Measurements from ENCODE around the gene BNIPL. TPM values are rescaled to one million over a fixed set of nuclear protein-coding genes. Genes with fewer than 3 reads are reported as not detected.

The BNIPL gene, protein sequence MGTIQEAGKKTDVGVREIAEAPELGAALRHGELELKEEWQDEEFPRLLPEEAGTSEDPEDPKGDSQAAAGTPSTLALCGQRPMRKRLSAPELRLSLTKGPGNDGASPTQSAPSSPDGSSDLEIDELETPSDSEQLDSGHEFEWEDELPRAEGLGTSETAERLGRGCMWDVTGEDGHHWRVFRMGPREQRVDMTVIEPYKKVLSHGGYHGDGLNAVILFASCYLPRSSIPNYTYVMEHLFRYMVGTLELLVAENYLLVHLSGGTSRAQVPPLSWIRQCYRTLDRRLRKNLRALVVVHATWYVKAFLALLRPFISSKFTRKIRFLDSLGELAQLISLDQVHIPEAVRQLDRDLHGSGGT
- total RNA-seq (2014; rRNA removed; shearing (Covaris generic); ENCODE audit: low replicate concordance) = not detected in 2 replicates

GRCh38 chr1:151036356-151036755, at the start of gene BNIPL:
Gene BNIPL, plus strand, starts transcription at chr1:151036586. Its CDS starts 140 bp downstream, at chr1:151036726.
- in situ Hi-C loops (cut with HindIII; ENCODE audit: low pct_unique_long_range_greater_than_20kb, low sequenced_read_pairs) = no loop called here

GRCh38 chr1:150987924-150988323, 48.5 kb upstream of the BNIPL start:
- in situ Hi-C loops (cut with HindIII; ENCODE audit: low pct_unique_long_range_greater_than_20kb, low sequenced_read_pairs) = no loop called here
- no peak for DNase-seq (ENCODE audit: low read depth)

More at GRCh38 chr1:151036356-151036755, at the start of gene BNIPL:
- no peak for DNase-seq (ENCODE audit: low read depth)

- in situ Hi-C loops (cut with HindIII; ENCODE audit: low pct_unique_long_range_greater_than_20kb, low sequenced_read_pairs) = no loop called here
- DNase-seq (ENCODE audit: low read depth) = no peak
Measured at GRCh38 chr1:150992626-150993025, 43.8 kb upstream of the BNIPL start.

DNA sequence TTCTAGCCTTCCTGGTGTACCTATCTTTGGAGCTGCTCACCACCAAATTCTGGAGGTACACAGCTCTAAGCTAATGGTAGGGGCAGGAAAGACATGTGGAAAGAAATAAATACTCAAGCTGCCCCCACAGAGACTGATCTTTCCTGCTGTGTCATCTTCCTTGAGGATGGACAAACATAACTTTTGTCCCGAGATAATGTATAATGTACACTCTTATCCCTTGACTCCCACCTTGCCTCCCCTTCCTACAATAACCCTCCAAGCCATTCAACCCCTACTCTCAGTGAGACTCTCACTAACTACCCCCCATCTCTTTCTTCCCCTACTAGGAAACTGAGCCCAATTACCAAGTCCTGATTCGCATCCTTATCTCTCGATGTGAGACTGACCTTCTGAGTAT, 42.1 kb upstream of the BNIPL start:
- DNase-seq (ENCODE audit: low read depth) = no peak
- in situ Hi-C loops (cut with HindIII; ENCODE audit: low pct_unique_long_range_greater_than_20kb, low sequenced_read_pairs) = no loop called here

DNA sequence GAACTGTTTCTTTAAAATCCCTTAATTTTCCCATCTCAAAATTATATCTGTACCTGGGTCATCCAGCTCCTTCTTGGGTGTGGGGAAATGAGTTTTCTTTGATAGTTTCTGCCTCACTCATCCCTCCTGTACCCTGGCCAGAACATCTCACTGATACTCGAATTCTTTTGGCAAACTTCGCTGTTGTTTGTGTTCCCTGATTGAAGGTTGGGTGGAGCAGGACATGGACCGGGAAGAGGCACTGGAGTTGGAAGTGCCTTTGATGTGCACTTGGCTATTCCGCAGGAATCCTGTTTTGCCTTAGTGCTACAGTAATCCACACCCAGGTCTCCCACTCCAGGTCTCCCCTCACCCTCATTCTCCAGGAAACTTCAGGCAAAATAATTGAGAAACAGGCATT, 40.9 kb upstream of the BNIPL start:
- in situ Hi-C loops (cut with HindIII; ENCODE audit: low pct_unique_long_range_greater_than_20kb, low sequenced_read_pairs) = no loop called here
- no peak for DNase-seq (ENCODE audit: low read depth)

DNA sequence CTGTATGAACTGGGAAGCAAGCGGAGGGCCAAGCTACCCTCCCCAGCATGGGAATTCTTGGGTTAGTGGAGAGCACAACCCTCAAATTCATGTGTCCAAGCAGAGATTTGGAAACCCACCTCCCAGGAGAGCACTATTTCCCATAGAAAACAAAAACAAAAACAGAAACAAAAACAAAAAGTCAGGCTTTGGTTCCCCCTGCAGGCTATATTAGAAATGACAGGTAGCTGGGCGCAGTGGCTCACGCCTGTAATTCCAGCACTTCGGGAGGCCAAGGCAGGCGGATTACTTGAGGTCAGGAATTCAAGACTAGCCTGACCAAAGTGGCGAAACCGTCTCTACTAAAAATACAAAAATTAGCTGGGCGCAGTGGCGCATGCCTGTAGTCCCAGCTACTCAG, 40.5 kb upstream of the BNIPL start:
- no peak for DNase-seq (ENCODE audit: low read depth)
- in situ Hi-C loops (cut with HindIII; ENCODE audit: low pct_unique_long_range_greater_than_20kb, low sequenced_read_pairs) = no loop called here

- DNase-seq (ENCODE audit: low read depth) = no peak
- in situ Hi-C loops (cut with HindIII; ENCODE audit: low pct_unique_long_range_greater_than_20kb, low sequenced_read_pairs) = no loop called here
Measured at GRCh38 chr1:150997126-150997872, 39.1 kb upstream of the BNIPL start.

DNA sequence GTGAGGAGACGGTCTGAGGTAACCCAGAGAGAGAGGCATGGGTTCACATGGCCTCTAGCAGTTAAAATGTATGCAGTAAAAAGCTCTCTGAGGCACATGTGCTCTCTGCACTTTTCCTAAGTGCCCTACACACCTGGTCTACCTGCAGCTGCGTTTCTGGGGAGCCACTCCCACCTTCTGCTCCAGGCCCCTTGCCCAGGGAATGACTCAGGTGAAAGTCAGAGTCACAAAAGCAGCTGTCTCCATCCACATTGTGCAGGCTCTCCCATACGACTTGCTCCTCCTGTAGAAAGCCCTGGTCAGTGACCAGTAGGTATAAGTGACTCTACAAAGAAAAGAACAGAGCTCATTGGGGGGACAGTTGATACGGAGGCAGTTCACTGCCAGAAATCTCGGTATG, 38.4 kb upstream of the BNIPL start:
- in situ Hi-C loops (cut with HindIII; ENCODE audit: low pct_unique_long_range_greater_than_20kb, low sequenced_read_pairs) = no loop called here
- DNase-seq (ENCODE audit: low read depth) = no peak

- in situ Hi-C loops (cut with HindIII; ENCODE audit: low pct_unique_long_range_greater_than_20kb, low sequenced_read_pairs) = no loop called here
- no peak for DNase-seq (ENCODE audit: low read depth)
Measured at GRCh38 chr1:150999051-150999674, 37.2 kb upstream of the BNIPL start.

DNA sequence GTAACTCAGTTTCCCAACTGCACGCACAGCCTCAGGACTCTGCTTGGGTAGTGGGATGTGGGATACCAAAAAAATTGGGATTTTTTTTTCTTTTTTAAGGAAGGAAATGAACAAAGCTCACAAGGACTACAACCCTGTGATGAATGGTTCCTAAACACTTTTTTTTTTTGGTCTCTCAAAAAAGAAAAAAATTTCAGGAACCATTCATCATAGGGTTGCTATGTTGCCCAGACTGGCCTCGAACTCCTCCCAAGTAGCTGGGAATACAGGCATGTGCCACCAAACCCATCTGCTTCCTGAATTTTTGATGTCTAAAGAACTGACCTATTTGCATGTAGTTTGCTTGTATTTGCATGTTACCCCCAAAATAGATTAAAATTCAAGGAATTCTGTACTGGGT, 36.5 kb upstream of the BNIPL start:
- in situ Hi-C loops (cut with HindIII; ENCODE audit: low pct_unique_long_range_greater_than_20kb, low sequenced_read_pairs) = no loop called here
- no peak for DNase-seq (ENCODE audit: low read depth)

DNA sequence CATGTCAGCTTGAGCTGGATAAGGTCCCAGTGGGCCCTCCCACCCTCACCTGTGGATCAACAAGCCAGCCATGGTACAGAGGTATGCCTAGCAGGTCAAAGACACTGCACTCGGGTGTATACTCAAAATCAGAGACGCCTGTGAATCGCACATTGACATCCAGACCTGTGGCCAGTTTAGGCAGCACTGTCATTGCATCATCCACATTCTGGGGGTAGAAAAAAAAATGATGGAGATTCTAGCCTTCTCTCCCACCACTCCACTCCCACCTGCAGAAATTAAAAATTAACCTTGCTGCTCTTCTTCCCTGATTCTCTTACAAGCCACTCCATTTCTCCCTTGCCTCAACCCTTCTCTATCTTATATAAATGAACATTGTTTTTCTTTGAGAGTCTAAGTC, 36.0 kb upstream of the BNIPL start:
- DNase-seq (ENCODE audit: low read depth) = no peak
- in situ Hi-C loops (cut with HindIII; ENCODE audit: low pct_unique_long_range_greater_than_20kb, low sequenced_read_pairs) = no loop called here

- no peak for DNase-seq (ENCODE audit: low read depth)
- in situ Hi-C loops (cut with HindIII; ENCODE audit: low pct_unique_long_range_greater_than_20kb, low sequenced_read_pairs) = no loop called here
Measured at GRCh38 chr1:151001602-151002001, 34.8 kb upstream of the BNIPL start.

GRCh38 chr1:151002051-151002450, 34.3 kb upstream of the BNIPL start:
- no peak for DNase-seq (ENCODE audit: low read depth)
- in situ Hi-C loops (cut with HindIII; ENCODE audit: low pct_unique_long_range_greater_than_20kb, low sequenced_read_pairs) = no loop called here

GRCh38 chr1:151002611-151003010, 33.8 kb upstream of the BNIPL start:
- in situ Hi-C loops (cut with HindIII; ENCODE audit: low pct_unique_long_range_greater_than_20kb, low sequenced_read_pairs) = no loop called here
- DNase-seq (ENCODE audit: low read depth) = no peak

DNA sequence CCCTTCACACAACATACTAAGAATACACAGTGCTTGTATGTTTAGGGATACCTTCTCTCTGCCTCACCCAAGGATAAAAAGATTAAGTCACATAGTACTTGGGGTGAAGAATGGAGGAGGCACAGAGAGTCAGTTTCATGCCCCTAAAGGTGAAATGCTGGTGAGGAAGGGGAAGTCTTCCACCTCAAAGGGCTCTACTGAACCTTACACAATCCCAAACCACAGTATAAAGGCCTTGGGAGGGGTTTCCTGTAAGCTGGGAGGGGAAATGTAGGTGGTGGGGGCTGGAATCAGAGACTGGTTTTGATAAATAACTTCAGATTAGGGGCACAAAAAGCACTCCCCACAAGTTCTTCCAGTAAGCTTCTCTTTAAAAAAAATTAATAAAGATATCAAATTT, 33.2 kb upstream of the BNIPL start:
- DNase-seq (ENCODE audit: low read depth) = no peak
- in situ Hi-C loops (cut with HindIII; ENCODE audit: low pct_unique_long_range_greater_than_20kb, low sequenced_read_pairs) = no loop called here

- in situ Hi-C loops (cut with HindIII; ENCODE audit: low pct_unique_long_range_greater_than_20kb, low sequenced_read_pairs) = no loop called here
- no peak for DNase-seq (ENCODE audit: low read depth)
Measured at GRCh38 chr1:151005729-151006319, 30.6 kb upstream of the BNIPL start.

- in situ Hi-C loops (cut with HindIII; ENCODE audit: low pct_unique_long_range_greater_than_20kb, low sequenced_read_pairs) = no loop called here
- peak; percentile 84 for DNase-seq (ENCODE audit: low read depth)
Measured at GRCh38 chr1:151006327-151007052, 29.9 kb upstream of the BNIPL start, which contains the start of gene MINDY1. Gene MINDY1, minus strand, starts transcription at chr1:151006902. Its CDS starts 4,285 bp downstream, at chr1:151002617.

DNA sequence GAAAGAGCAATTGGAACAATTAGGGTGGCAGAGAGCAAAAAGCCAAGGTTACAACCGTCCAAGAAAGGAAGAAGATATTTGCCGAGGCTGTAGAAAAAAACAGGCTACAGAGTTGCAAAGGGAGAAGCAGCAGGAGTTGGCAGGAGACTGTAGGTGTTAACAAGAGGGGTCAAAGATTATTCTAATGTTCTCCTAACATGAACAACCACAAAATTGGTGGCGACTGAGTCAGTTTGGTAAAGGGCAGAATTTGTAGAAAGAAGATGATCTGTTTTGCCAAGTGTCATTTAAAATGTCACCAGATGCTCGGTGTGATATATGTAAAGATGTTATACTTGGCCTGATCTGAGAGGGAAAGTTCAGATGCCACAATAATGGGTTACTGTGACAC, 28.5 kb upstream of the BNIPL start:
- in situ Hi-C loops (cut with HindIII; ENCODE audit: low pct_unique_long_range_greater_than_20kb, low sequenced_read_pairs) = no loop called here
- DNase-seq (ENCODE audit: low read depth) = no peak
